GM21423 (cell line): ENCODE measurements around the gene DNM1.

Experiments used
- ATAC-seq: cut with Tn5 transposase; IDR thresholded peaks from one replicate; pipeline ENCODE4 v1.9.1; 2021; ENCODE audit warnings: mild to moderate bottlenecking, moderate library complexity; ENCODE audit not compliant: unreplicated experiment

The DNM1 gene

GRCh38 chr9:128304136-128304970 is 101.2 kb downstream of the DNM1 start:
- no peak for ATAC-seq
